HUDEP-2 (cell line): ENCODE results near the gene GPN2.
A peak's percentile ranks its signal among the peaks of the same experiment; 100 is the strongest.
"Not testable (repeated sequence)": the region's sequence is repeated elsewhere in the genome, so short reads cannot be mapped to it uniquely, and the experiment has no call there.

ENCODE experiments used
- DNase-seq, 76 experiments: peaks; one replicate each; lab custom pipeline; 2025; ENCODE audit not compliant: unreplicated experiment in 76 of 76; lab: John Stamatoyannopoulos, UW

Gene GPN2

DNA sequence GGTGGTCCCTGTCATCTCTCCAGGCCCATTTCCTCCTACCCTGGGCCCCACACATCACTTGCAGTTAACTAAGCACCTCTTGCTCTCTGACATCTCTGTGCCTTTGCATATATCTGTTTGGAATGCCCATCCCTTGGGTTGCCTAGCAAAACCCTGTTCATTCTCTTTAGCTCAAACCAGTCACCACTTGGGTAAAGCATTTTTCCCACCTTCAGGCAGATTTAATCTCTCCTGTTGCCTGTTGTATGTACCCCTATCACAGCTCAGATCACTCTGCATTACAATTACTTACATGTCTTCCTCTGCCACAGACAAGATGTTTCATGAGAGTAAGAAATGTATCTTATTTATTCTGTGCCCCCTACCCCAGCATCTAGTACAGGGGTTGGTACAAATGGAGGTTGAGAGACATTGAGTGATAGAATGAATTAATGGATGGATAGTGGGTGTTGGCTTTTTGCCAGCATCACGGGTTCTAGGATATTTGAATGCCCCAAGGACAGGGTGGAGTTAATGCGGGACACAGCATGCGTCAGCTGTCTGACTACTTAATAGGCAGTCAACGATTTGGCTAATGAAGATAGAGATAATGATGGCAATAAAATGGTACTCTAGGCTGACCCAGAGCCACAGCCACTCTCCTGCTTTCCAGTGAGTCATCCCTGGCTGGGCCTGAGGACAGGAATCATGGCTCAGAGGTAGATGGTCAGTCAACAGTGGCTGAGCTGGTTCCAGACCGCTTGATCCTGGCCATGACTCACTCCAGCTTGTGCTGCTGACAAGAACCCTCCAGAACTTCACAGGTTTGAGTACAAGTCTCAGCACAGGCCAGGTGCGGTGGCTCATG is 17.2 kb upstream of the GPN2 start:
- DNase-seq: no peak

DNA sequence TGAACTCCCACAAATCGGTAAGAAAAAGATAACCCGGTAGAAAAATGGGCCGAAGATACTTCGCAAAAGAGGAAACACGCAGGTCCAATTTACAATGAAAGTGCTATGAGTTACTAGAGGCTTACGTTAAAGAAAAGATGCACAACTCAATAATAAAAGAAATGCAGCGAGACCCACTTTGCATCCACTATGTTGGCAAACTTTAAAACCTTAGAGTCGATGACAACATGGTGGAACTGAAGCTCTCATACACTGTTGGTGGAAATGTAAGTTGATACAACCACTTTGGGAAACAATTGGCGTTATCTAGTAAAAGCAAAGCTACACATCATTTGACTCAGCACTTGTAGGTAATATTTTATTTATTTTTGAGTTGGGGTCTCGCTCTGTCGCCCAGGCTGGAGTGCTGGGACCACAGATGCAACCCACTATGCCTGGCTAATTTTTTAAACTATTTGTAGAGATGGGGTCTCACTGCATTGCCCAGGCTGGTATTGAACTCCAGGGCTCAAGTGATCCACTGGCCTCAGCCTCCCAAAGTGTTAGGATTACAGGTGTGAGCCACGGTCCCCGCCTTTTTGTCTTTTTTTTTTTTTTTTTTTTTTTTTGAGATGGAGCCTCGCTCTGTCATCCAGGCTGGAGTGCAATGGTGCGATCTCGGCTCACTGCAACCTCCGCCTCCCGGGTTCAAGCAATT is 10.9 kb upstream of the GPN2 start:
- DNase-seq: no peak

DNA sequence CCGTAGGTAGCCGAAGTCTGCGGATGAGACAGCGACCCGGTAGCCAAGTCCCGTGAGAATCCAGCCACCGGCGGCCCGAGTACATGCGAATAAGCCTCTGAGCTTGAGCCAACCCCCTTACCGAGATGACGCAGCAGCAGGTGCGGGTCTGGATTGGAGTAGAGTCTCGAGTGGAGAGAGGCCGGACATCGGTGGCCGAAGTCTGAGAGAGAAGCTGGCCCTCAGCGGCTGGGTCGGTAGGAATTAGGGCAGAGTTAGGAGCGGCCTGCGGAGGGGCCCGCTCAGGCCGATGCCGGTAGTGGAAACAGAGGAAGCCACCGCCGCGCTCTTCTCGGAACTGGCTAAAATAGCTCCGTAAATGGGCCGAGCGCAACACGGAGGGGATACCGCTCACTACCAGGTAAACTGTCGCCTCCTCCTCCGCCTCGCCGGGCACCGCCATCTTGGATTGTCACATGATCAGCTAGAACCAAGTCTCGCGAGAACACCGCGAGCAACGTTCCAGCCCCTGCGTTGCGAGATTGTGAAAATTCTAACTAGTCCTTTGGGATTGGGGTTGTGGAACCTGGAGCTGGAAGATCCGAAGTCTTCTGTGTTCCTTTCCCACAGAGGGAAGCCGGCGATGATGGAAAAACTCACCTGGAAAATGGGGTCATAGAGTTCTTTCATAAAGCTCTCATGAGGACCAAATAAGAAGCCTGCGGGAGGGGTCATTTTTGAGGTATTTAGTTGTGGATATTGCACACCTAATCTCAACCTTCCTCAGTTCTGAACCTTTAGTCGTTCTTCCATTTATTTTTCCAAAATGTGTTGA is 10.1 kb upstream of the GPN2 start, which contains the start of gene GPATCH3:
GPATCH3 (minus strand) TSS at position 467 of the 814 bp plus-strand sequence; CDS start at position 442, 25 bp downstream.
- DNase-seq: peak in 73 of 76 experiments; percentile 30 to 89 (median 77)

DNA sequence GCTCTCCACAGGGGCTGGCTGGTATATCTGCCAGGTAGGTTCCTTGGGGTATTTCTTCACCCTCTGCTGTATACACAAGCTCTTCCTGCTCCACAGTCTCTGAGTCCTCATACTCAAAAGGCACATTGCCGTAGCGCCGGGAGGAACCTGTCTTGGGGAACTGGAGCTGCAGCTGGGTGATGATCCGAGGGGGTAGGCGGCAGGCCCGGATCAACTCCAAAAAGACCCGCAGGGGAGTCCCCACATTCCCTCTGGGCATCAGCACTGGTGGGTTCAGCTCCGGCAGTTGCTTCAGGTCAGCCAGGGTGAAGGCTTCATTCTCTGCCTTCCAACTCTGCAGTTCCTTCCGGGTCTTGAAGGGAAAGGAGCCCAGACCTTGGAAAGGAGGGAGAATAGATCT is 7.3 kb upstream of the GPN2 start:
- no peak for DNase-seq

DNA sequence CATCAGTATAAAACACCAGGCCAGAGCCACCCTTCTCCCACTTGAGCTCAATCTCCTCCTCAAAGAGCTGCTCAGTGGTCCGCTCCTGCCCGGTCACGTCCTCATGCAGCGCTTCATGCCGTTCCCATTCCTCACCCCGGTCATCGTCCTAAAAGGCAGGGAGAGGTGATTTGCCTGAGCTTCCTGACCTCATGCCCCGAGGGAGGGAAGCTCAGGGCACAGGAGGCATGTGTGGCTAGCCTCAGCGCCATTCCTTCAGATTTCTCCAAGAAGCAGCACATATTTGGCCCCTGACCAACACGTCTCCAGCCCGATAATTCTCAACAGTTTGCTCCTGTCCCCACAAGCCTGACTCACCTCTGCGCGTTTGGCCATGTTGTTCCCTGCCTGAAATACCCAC is 4.2 kb upstream of the GPN2 start:
- DNase-seq: no peak

DNA sequence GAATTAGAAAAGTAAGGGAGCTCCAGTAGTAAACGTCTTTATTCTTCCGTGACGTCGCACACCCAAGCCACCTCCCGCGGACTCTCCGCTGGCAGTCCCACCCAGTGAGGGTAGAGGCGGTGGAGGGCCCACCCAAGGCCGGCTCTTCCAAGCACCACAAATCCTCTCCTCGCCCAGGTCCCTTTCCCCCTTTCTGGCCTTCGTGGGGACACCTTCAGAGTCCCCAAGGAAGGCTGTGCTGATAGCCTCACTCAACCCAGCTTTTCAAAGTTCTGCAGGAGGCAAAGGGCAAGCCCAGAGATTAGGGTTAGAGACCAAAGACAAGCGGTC is 349 bp upstream of the GPN2 start:
- peak in 3 of 76 experiments; percentile 35 to 53 (median 44) for DNase-seq

DNA sequence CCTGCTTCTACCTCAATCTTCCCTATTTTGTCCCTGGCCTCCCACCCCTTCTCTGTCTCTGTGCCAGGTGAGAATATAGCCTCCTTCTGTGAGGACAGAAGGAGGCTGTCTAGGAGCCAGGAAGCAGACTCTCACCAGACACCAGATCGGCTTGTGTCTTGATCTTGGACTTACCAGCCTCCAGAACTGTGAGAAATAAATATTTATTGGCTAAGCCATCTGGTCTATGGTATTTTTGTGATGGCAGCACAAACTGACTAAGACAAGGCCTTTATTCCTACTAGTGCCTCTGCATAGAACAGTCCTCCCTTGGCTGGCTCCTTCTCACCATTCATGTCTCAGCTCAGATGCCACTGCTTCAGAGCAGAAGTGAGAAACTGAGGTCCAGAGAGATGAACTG is 1.9 kb downstream of the GPN2 start:
- no peak for DNase-seq

DNA sequence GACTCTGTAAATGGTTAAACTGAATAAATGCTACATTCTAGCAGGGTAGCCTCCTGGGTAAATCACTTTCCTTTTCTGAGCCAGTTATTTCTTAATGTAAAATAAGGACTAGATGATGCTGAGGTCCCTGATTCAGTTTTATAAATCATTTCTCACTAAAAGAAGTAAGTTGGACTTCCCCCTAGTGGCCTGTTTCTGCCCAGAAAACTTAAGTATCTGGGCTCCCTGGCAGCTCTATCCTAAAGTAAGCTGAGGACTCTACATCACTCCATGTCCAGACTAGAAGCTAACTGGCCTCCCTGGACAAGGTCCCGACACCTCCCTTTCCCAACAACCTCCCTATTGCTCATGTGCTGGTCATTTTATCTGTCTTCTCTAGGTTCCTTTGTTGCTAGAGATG is 3.0 kb downstream of the GPN2 start:
- peak in 16 of 76 experiments; percentile 2 to 23 (median 14) for DNase-seq

DNA sequence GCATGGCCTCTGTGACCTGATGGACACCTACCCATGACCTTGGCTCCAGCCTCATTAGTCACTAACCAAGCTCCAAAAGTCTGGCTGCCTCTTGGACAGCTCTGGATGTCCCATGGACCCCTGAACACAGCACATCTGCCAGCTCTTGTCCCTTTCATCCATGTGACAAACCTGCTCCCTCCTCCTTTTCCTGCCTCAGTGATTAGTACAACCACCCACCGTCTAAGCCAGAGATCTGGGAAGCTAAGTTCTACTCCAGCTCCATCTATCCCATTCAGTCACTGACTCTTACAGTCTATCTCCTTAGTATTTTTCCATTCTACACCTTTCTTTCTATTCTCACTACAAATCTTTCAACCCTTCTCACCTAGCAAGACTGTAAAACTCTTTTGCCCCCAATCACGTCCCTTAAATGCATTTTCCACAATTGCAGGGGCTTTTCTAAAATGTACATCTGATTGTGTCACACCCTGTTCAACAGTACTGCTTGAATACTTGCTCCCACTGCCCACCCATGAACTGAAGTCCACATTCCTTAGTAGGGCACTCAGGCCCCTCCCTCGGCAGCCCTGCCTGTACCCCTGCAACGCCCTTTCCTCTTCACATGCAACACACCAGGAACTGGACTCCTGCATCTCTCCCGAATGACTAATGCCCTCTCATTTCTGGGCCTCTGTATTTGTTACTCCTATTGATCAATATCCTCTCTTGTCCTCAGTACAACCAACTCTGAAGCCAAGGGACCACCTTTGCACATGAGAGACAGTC is 7.2 kb downstream of the GPN2 start:
- DNase-seq: no peak

DNA sequence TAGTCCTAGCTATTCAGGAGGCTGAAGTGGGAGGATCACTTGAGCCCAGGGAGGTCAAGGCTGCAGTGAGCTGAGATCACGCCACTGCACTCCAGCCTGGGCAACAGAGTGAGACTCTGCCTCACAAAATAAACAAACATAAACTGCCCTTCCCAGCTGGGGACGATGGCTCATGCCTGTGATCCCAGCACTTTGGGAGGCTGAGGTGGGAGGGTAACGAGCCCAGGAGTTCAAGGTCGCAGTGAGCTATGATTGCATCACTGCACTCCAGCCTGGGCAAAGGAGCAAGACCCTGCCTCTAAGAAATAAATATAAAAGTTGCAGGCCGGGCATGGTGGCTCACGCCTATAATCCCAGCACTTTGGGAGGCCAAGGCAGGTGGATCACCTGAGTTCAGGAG is 8.5 kb downstream of the GPN2 start:
- DNase-seq: not testable (repeated sequence)

DNA sequence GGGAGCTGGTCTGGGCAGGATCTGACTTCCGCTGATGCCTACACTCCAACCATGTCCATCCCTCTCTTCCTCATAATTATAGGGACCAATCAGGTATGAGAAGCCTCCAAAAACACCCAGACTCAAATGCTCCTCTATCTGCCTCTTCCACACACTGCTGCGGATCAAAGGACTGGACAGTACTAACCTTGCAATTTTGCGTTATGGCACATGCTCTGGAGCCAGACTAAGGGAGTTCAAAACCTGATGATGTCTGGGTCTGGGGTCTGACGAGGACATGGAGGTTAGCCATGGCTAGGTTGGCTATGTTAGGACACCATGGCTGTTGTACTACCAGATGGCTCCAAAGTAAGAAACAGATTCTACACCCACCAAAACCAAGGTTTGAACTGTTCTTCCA is 10.3 kb downstream of the GPN2 start:
- DNase-seq: no peak

DNA sequence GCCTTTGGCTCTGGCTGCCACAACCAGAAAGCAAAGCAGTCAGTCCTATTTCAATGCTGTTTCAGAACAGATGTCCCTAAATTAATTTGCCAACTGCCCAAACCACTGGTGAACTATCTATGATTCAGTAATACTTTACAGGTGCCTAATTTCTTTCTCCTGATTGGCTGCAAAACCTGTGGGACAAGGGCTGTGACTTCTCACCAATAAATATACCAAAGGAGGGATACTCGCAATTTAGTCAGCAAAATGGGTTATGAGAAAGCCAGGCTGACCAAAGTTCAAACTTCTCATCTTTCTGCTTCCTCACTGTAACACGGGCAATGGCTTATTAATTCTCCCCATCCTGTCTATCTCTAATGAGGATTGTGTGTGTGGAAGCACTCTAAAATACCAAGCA is 12.8 kb downstream of the GPN2 start:
- no peak for DNase-seq

DNA sequence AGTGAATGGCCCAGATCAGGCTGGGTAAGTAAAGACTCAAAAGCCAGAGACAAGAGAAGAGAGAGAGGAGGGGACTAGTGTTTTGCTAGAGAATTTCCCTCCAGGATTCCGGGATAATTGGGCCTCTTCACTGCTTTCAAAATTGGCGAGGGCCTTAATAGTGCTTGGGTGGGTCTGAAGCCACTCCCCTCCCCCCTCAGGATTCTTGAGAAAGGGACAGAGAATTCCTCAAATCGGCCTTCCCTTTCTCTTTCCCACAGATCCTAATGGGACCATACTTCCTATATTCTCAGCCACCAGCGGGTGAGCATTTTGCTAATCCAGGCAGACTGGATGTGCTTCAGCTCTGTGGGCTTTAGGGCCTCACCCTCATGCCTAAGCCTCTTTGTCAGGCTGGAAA is 15.2 kb downstream of the GPN2 start:
- DNase-seq: no peak

DNA sequence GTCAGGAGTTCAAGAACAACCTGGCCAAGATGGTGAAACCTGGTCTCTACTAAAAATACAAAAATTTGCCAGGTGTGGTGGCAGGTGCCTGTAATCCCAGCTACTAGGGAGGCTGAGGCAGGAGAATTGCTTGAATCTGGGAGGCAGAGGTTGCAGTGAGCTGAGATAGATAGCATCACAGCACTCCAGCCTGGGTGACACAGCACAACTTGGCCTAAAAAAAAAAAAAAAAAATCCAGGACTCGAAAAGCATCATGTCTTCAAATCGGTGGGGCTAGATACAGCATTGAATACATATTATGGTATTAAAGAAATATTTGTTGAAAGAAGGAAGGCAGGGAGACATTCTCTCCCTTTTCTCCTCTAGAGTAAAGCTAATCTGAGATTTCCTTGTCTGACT is 17.0 kb downstream of the GPN2 start:
- DNase-seq: not testable (repeated sequence)

DNA sequence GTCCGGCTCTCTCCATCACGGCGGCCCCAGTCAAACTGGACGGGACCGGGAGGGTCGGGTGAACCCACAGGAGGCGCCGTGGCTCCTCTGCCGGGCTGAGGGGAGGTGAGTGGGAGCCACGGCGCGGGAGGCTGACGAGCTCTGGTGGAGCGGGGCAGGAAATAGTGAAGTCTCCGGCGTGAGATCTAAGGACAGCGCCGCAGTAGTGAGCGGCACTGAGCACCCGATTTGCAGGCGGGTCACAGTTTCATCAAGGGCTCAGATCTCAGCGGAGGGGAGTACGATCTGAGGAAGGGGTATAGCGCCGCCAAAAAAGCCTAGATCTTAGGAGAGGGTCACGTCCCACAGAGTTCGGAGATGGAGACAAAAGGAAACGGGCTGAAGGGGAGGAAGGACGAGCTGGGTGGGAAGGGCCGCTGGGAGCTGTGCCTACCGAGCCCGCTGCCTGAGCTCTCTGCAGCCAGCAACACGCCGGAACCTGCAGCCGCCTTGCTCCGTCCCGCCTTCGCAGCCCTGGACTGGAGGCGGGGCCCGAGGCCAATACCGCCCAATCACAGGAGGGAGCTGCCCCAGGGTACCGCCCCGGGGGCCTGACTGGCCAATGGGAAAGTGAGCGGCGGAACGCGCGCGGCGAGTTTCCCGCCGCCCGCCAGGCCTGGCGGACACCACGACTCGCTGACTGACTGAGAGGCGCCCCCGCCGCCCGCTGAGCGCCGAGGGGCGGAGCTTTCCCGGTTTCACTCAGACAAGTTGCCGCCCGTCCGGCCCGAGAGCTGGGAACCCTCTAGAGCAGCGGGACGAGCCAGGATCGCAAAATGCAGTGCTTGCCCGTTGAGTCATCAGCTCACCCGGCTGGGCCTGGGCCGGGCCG is 25.2 kb downstream of the GPN2 start:
- peak; percentile 35 to 98 (median 95) for DNase-seq

DNA sequence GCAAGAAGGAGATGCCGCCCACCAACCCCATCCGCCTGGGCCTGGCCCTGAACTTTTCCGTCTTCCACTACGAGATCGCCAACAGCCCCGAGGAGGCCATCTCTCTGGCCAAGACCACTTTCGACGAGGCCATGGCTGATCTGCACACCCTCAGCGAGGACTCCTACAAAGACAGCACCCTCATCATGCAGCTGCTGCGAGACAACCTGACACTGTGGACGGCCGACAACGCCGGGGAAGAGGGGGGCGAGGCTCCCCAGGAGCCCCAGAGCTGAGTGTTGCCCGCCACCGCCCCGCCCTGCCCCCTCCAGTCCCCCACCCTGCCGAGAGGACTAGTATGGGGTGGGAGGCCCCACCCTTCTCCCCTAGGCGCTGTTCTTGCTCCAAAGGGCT is 26.4 kb downstream of the GPN2 start:
- no peak for DNase-seq

DNA sequence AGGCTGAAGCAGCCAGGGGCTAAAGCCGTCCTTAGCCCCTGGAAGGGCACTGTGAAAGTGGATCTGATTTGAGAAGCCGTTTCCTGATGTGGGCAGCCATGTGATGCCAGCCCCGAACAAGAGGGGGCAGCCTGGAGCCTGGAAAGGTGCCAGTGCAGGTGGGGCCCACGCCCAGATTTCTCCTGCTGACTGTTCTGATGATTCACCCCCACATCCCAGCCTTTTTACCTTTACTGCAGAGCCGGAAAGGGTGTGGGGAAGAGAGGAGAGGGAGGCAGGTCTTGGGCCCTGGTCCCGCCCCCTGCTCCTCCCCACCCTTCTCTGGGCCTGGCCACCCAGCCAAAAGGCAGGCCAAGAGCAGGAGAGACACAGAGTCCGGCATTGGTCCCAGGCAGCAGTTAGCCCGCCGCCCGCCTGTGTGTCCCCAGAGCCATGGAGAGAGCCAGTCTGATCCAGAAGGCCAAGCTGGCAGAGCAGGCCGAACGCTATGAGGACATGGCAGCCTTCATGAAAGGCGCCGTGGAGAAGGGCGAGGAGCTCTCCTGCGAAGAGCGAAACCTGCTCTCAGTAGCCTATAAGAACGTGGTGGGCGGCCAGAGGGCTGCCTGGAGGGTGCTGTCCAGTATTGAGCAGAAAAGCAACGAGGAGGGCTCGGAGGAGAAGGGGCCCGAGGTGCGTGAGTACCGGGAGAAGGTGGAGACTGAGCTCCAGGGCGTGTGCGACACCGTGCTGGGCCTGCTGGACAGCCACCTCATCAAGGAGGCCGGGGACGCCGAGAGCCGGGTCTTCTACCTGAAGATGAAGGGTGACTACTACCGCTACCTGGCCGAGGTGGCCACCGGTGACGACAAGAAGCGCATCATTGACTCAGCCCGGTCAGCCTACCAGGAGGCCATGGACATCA is 27.1 kb downstream of the GPN2 start, which contains the start of gene SFN:
SFN (plus strand) TSS at position 369 of the 904 bp plus-strand sequence; CDS start at position 433, 64 bp downstream.
- peak in 20 of 76 experiments; percentile 2 to 35 (median 17) for DNase-seq

DNA sequence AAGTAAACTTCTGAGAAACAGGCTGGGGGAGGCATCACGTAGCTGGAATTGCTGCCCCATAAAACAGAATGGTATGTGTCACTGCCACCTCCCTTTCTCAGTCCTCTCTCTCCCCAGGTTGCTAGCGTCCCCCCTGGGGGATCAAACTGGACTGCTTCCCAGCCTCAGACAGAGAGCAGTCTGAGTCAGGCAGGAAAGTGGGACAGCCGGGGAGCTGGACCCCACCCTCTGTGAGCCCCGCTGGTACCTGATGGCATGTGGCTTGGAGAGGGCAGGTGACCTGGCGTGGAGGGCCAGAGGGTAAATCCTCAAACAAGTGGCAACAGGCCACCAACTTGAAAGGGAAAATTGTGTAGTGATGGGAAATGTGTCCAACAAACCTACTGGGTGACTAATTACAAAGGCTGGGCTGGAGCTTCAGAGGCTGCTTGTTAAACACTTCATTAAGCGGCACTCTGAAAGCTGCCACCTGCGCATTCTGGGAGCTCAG is 28.1 kb downstream of the GPN2 start:
- DNase-seq: no peak
